ENCODE measurements around the gene TMEM108.

DNA sequence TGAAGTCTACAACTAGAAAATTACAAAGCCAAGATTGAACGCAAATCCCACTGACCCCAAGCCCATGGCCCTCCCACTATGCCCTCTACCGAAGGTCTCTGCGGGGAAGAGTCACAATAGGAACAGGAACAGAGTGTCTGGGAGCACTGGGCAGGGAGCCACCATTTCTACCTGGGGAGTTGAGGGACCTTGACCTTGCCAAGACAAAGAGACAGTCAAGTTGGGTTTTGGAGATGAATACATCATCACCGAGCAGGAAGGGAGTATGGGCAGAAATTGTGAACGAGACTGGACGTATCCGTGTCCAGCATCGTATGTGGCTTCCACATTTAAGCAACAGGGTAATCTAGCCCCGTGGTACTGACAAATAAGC, 330.9 kb downstream of the TMEM108 start:
- TF ChIP-seq, protein P1, sequence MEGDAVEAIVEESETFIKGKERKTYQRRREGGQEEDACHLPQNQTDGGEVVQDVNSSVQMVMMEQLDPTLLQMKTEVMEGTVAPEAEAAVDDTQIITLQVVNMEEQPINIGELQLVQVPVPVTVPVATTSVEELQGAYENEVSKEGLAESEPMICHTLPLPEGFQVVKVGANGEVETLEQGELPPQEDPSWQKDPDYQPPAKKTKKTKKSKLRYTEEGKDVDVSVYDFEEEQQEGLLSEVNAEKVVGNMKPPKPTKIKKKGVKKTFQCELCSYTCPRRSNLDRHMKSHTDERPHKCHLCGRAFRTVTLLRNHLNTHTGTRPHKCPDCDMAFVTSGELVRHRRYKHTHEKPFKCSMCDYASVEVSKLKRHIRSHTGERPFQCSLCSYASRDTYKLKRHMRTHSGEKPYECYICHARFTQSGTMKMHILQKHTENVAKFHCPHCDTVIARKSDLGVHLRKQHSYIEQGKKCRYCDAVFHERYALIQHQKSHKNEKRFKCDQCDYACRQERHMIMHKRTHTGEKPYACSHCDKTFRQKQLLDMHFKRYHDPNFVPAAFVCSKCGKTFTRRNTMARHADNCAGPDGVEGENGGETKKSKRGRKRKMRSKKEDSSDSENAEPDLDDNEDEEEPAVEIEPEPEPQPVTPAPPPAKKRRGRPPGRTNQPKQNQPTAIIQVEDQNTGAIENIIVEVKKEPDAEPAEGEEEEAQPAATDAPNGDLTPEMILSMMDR (IDR thresholded peaks at IDR 0.05): no peak
- no peak for TF ChIP-seq POLR2A (IDR thresholded peaks at IDR 0.05)
